NCI-H345 (cell line): ENCODE measurements around the gene CEP85.

Source experiments
- DNase-seq: peaks from one replicate; lab custom pipeline; 2025; lab: John Stamatoyannopoulos, UW

The CEP85 gene

GRCh38 chr1:26278303-26278702, 44.3 kb downstream of the CEP85 start:
- no peak for DNase-seq

GRCh38 chr1:26278724-26279455, 44.9 kb downstream of the CEP85 start:
- DNase-seq, result no peak

GRCh38 chr1:26279456-26280332, 45.7 kb downstream of the CEP85 start, which contains the start of gene SH3BGRL3:
SH3BGRL3 (plus strand) TSS chr1:26280086; CDS start chr1:26280156, 70 bp downstream.
- DNase-seq, result peak; percentile 82

GRCh38 chr1:26280333-26281042, 46.5 kb downstream of the CEP85 start:
- no peak for DNase-seq

- no peak for DNase-seq
These were observed 47.3 kb downstream of the CEP85 start for GRCh38 chr1:26281091-26281958.

GRCh38 chr1:26281971-26282370, 48.0 kb downstream of the CEP85 start:
- DNase-seq, result no peak

- no peak for DNase-seq
These were observed 48.5 kb downstream of the CEP85 start for GRCh38 chr1:26282401-26282918.

- DNase-seq, result no peak
These were observed 49.4 kb downstream of the CEP85 start for GRCh38 chr1:26283279-26283853.

GRCh38 chr1:26283871-26284596, 50.0 kb downstream of the CEP85 start:
- no peak for DNase-seq

GRCh38 chr1:26284597-26285347, 50.8 kb downstream of the CEP85 start:
- peak; percentile 15 for DNase-seq

GRCh38 chr1:26285366-26286063, 51.5 kb downstream of the CEP85 start:
- peak; percentile 5 for DNase-seq

- no peak for DNase-seq
These were observed 52.0 kb downstream of the CEP85 start for GRCh38 chr1:26286064-26286416.

GRCh38 chr1:26287033-26287711, 53.2 kb downstream of the CEP85 start:
- no peak for DNase-seq

GRCh38 chr1:26287811-26288210, 53.8 kb downstream of the CEP85 start:
- DNase-seq, result no peak

- no peak for DNase-seq
These were observed 54.4 kb downstream of the CEP85 start for GRCh38 chr1:26288311-26288941.

GRCh38 chr1:26289158-26290059, 55.4 kb downstream of the CEP85 start:
- no peak for DNase-seq
